Upper lobe of left lung (tissue), 6 donors: ENCODE data around the gene TLE1. TPM values are rescaled to one million over a fixed set of nuclear protein-coding genes. Genes with fewer than 3 reads are reported as not detected.

Experiments used
- ATAC-seq, 2 donors: fragments of 200-7000 bp; cut with Tn5 transposase; one replicate each; pipeline ENCODE4 v1.9.1; 2022; ENCODE audit warnings: mild to moderate bottlenecking in 2 of 2, moderate library complexity in 2 of 2; ENCODE audit not compliant: low FRiP score in 2 of 2
- DNase-seq, 2 donors: peaks; one replicate each; pipeline ENCODE4 v3.0.0-alpha.2; 2019 to 2020
- H3K27ac ChIP-seq, 4 donors: fragments of 200-600 bp; sonication (generic); one replicate each; pipeline ENCODE4 v1.5.1; 2016 to 2019
- H3K27me3 ChIP-seq, 4 donors: fragments of 200-600 bp; sonication (generic); one replicate each; pipeline ENCODE4 v1.5.1; 2017 to 2019
- H3K36me3 ChIP-seq, 4 donors: fragments of 200-600 bp; sonication (generic); one replicate each; pipeline ENCODE4 v1.5.1; 2016 to 2019
- H3K4me1 ChIP-seq, 4 donors: fragments of 200-600 bp; sonication (generic); one replicate each; pipeline ENCODE4 v1.5.1; 2018 to 2019
- H3K4me3 ChIP-seq, 4 donors: fragments of 200-600 bp; sonication (generic); one replicate each; pipeline ENCODE4 v1.5.1; 2017 to 2019; ENCODE audit warnings: mild to moderate bottlenecking in 2 of 4, moderate library complexity in 1 of 4
- H3K9me3 ChIP-seq, 4 donors: fragments of 200-600 bp; sonication (generic); one replicate each; pipeline ENCODE4 v1.5.1; 2018 to 2019
- CTCF ChIP-seq, 6 experiments: fragments of 450-650 bp in 4 of 6; fragments of 200-600 bp in 2 of 6; sonication (generic) in 2 of 6; IDR thresholded peaks; one replicate each; pipeline ENCODE4 v1.5.1; 2016 to 2019; ENCODE audit warnings: antibody characterized with exemption in 6 of 6
- EP300 ChIP-seq, 4 donors: sonication (generic); formaldehyde crosslinking; IDR thresholded peaks; one replicate each; pipeline ENCODE4 v1.5.1; 2017; ENCODE audit warnings: antibody characterized with exemption in 4 of 4, control low read depth in 2 of 4
- POLR2A ChIP-seq, 4 donors: fragments of 450-650 bp; IDR thresholded peaks; one replicate each; pipeline ENCODE4 v1.5.1; 2016 to 2017; ENCODE audit warnings: antibody characterized with exemption in 4 of 4, mild to moderate bottlenecking in 2 of 4
- POLR2AphosphoS5 ChIP-seq, 2 donors: sonication (generic); formaldehyde crosslinking; IDR thresholded peaks; one replicate each; pipeline ENCODE4 v1.5.1; 2017; ENCODE audit warnings: antibody characterized with exemption in 2 of 2
- WGBS, 2 donors: methylation state at CpG; one replicate each; pipeline ENCODE4 v1.1.5; 2017 to 2018; 5-methylcytosine and 5-hydroxymethylcytosine counted together
- total RNA-seq, 6 donors: library from RNA; depleted of rRNA in 4 of 6; stranded (reverse); fragments of >200 nt in 4 of 6; gene quantifications; one replicate each; pipeline versions ENCODE4 v1.1.0 to v1.2.1, GENCODE V29; 2016 to 2021
- donor health status: DM: no; HTN: no; CAD: no; lungs with moderate emphysema.
- donor health status: DM: no; HTN: yes; CAD: no; lungs with severe emphysema.

TLE1 gene
- total RNA-seq, 6 donors from 2014 or later = 17.3 to 55.5 (median 27.6) TPM

- no peak for TF ChIP-seq EP300 (IDR thresholded peaks at IDR 0.05)
- TF ChIP-seq POLR2A (IDR thresholded peaks at IDR 0.05) = no peak
- no peak for TF ChIP-seq CTCF (IDR thresholded peaks at IDR 0.05)
- no peak for TF ChIP-seq POLR2AphosphoS5 (IDR thresholded peaks at IDR 0.05)
- Histone ChIP-seq H3K9me3 (no peaks in the 10 kb centered on the region), H3K36me3 (no peaks in the 10 kb centered on the region), H3K27me3 (no peaks in the 10 kb centered on the region), H3K4me3 (no peak overlapping the region), H3K4me1 (peaks cover 0 to 16% (median 5%) of the 10 kb centered on the region in 4 donors), H3K27ac (no peak overlapping the region)
- DNase-seq (no peak), ATAC-seq (no peak)
- WGBS, 2 donors = 85 to 94% methylated on average over 3 to 4 of the region's 4 CpGs
Measured at GRCh38 chr9:81563020-81563407, 126.3 kb downstream of the TLE1 start.

GRCh38 chr9:81562231-81563019 lies 126.9 kb downstream of the TLE1 start:
- no peaks in the 10 kb centered on the region for H3K9me3 ChIP-seq
- H3K4me1 ChIP-seq = peaks cover 0 to 21% (median 8%) of the 10 kb centered on the region in 4 donors
- no peak overlapping the region for H3K27ac ChIP-seq
- ATAC-seq (peak in 1 of 2 donors; percentile 14), DNase-seq (no peak)
- WGBS, 2 donors = 77 to 83% methylated on average over 10 of the region's 10 CpGs
- H3K4me3 ChIP-seq = no peak overlapping the region
- H3K36me3 ChIP-seq = no peaks in the 10 kb centered on the region
- H3K27me3 ChIP-seq = no peaks in the 10 kb centered on the region
- TF ChIP-seq CTCF (IDR thresholded peaks at IDR 0.05) (no peak), EP300 (IDR thresholded peaks at IDR 0.05) (no peak), POLR2AphosphoS5 (IDR thresholded peaks at IDR 0.05) (peak in 1 of 2 donors; percentile 12)

- H3K4me1 ChIP-seq = peaks cover 0 to 21% (median 8%) of the 10 kb centered on the region in 4 donors
- no peak overlapping the region for H3K27ac ChIP-seq
- WGBS, 2 donors = 74 to 77% methylated on average over 13 of the region's 13 CpGs
- H3K9me3 ChIP-seq = no peaks in the 10 kb centered on the region
- H3K4me3 ChIP-seq = no peak overlapping the region
- H3K27me3 ChIP-seq = no peaks in the 10 kb centered on the region
- ATAC-seq = peak in 1 of 2 donors; percentile 27
- no peaks in the 10 kb centered on the region for H3K36me3 ChIP-seq
- DNase-seq = no peak
- TF ChIP-seq POLR2AphosphoS5 (IDR thresholded peaks at IDR 0.05) (no peak), CTCF (IDR thresholded peaks at IDR 0.05) (no peak), EP300 (IDR thresholded peaks at IDR 0.05) (no peak), POLR2A (IDR thresholded peaks at IDR 0.05) (no peak)
Measured at GRCh38 chr9:81560851-81561732, 128.3 kb downstream of the TLE1 start.

GRCh38 chr9:81559709-81560108 lies 129.6 kb downstream of the TLE1 start:
- no peaks in the 10 kb centered on the region for H3K27me3 ChIP-seq
- peaks cover 0 to 21% (median 8%) of the 10 kb centered on the region in 4 donors for H3K4me1 ChIP-seq
- peak in 1 of 2 donors; percentile 45 for ATAC-seq
- no peaks in the 10 kb centered on the region for H3K36me3 ChIP-seq
- WGBS, 2 donors = 56 to 64% methylated on average over 4 of the region's 4 CpGs
- TF ChIP-seq EP300 (IDR thresholded peaks at IDR 0.05) (no peak), CTCF (IDR thresholded peaks at IDR 0.05) (no peak), POLR2A (IDR thresholded peaks at IDR 0.05) (no peak), POLR2AphosphoS5 (IDR thresholded peaks at IDR 0.05) (no peak)
- no peak overlapping the region for H3K4me3 ChIP-seq
- H3K27ac ChIP-seq = no peak overlapping the region
- no peak for DNase-seq
- H3K9me3 ChIP-seq = no peaks in the 10 kb centered on the region
